Ammon's horn (tissue), 1 donor: Measurements from ENCODE around the gene NSA2.

Source experiments
- DNase-seq: peaks from one replicate; pipeline ENCODE4 v3.0.0-alpha.2; 2016; ENCODE audit warnings: low spot score

NSA2 gene

GRCh38 chr5:74816875-74817274, 49.8 kb downstream of the NSA2 start:
- DNase-seq = no peak

DNA sequence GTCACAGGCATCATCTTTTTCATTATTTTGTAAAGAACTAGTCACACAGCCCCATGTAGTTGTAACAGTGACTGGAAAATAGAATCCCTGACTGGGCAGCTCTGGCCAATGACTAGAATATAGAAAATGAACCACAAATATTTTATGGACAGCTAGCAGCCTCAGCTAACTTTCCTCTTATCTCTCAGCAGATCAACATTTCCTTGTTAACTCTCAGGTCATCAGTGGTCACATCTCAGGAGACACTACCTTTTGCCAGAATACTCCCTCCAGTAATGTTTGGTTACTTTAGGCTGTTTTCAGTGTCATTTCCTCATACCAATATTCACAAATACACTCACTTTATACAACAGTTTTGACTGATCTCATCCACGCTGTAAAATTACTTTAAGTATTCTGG, 55.2 kb downstream of the NSA2 start:
- DNase-seq = no peak

- DNase-seq = no peak
Observed at GRCh38 chr5:74829413-74829812, 62.4 kb downstream of the NSA2 start.
